ENCODE measurements around the gene ZNF519. TPM values are rescaled to one million over a fixed set of nuclear protein-coding genes. Genes with fewer than 3 reads are reported as not detected.

The ZNF519 gene
- total RNA-seq, 4 donors from 2014 or later = 20.9 to 35.1 (median 27.5) TPM

GRCh38 chr18:14124689-14125088, 7.5 kb downstream of the ZNF519 start:
- Histone ChIP-seq H3K27ac (no peak overlapping the region), H3K4me1 (no peaks in the 10 kb centered on the region), H3K4me3 (no peak overlapping the region), H3K27me3 (no peaks in the 10 kb centered on the region), H3K9me3 (no peaks in the 10 kb centered on the region), H3K36me3 (no peaks in the 10 kb centered on the region)
- DNase-seq = no peak
- intact Hi-C loops (cut with DNase I; ENCODE audit: low total_unique reads) = no loop called here
- TF ChIP-seq, protein P1, sequence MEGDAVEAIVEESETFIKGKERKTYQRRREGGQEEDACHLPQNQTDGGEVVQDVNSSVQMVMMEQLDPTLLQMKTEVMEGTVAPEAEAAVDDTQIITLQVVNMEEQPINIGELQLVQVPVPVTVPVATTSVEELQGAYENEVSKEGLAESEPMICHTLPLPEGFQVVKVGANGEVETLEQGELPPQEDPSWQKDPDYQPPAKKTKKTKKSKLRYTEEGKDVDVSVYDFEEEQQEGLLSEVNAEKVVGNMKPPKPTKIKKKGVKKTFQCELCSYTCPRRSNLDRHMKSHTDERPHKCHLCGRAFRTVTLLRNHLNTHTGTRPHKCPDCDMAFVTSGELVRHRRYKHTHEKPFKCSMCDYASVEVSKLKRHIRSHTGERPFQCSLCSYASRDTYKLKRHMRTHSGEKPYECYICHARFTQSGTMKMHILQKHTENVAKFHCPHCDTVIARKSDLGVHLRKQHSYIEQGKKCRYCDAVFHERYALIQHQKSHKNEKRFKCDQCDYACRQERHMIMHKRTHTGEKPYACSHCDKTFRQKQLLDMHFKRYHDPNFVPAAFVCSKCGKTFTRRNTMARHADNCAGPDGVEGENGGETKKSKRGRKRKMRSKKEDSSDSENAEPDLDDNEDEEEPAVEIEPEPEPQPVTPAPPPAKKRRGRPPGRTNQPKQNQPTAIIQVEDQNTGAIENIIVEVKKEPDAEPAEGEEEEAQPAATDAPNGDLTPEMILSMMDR (IDR thresholded peaks at IDR 0.05) = no peak
- no peak for TF ChIP-seq POLR2A (IDR thresholded peaks at IDR 0.05)

- TF ChIP-seq, protein P1 (IDR thresholded peaks at IDR 0.05) = no peak
- no peak for TF ChIP-seq POLR2A (IDR thresholded peaks at IDR 0.05)
- no peaks in the 10 kb centered on the region for H3K27me3 ChIP-seq
- H3K9me3 ChIP-seq = no peaks in the 10 kb centered on the region
- intact Hi-C loops (cut with DNase I; ENCODE audit: low total_unique reads) = no loop called here
- H3K4me1 ChIP-seq = no peaks in the 10 kb centered on the region
- no peaks in the 10 kb centered on the region for H3K36me3 ChIP-seq
- no peak overlapping the region for H3K27ac ChIP-seq
- no peak for DNase-seq
- no peak overlapping the region for H3K4me3 ChIP-seq
Observed at GRCh38 chr18:14122097-14122496, 10.1 kb downstream of the ZNF519 start.

DNA sequence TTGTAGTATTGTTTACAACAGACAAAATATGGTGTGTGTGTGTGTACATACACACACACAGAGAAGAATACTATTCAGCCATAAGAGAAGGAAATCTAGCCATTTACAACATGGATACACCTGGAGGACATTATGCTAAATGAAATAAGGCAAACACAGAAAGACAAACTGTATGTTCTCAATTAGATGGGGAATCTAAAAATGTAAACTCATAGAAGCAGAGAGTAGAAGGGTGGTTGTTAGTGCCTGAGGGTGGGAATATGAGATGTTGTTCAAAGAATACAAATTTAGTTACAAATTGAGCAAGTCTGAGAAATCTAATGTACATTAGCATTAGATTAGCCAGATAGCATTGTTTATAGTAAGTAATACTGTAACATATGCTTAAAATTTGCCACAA, 11.3 kb downstream of the ZNF519 start:
- H3K27ac ChIP-seq = no peak overlapping the region
- no peak for DNase-seq
- no peak for TF ChIP-seq POLR2A (IDR thresholded peaks at IDR 0.05)
- TF ChIP-seq, protein P1 (IDR thresholded peaks at IDR 0.05) = no peak
- H3K9me3 ChIP-seq = peaks cover 0 to 9% of the 10 kb centered on the region in 2 donors
- no peaks in the 10 kb centered on the region for H3K4me1 ChIP-seq
- no peaks in the 10 kb centered on the region for H3K27me3 ChIP-seq
- no peaks in the 10 kb centered on the region for H3K36me3 ChIP-seq
- no peak overlapping the region for H3K4me3 ChIP-seq
- intact Hi-C loops (cut with DNase I; ENCODE audit: low total_unique reads) = no loop called here

GRCh38 chr18:14117606-14118005, 14.6 kb downstream of the ZNF519 start:
- no peak for DNase-seq
- intact Hi-C loops (cut with DNase I; ENCODE audit: low total_unique reads) = no loop called here
- H3K27me3 ChIP-seq = no peaks in the 10 kb centered on the region
- H3K36me3 ChIP-seq = no peaks in the 10 kb centered on the region
- no peaks in the 10 kb centered on the region for H3K4me1 ChIP-seq
- peaks cover 0 to 9% of the 10 kb centered on the region in 2 donors for H3K9me3 ChIP-seq
- no peak overlapping the region for H3K27ac ChIP-seq
- TF ChIP-seq POLR2A (IDR thresholded peaks at IDR 0.05) = no peak
- TF ChIP-seq, protein P1 (IDR thresholded peaks at IDR 0.05) = no peak
- H3K4me3 ChIP-seq = no peak overlapping the region

GRCh38 chr18:14106906-14107305, 25.3 kb downstream of the ZNF519 start:
- TF ChIP-seq, protein P1 (IDR thresholded peaks at IDR 0.05) = no peak
- intact Hi-C loops (cut with DNase I; ENCODE audit: low total_unique reads) = no loop called here
- Histone ChIP-seq H3K27me3 (no peaks in the 10 kb centered on the region), H3K4me1 (no peaks in the 10 kb centered on the region), H3K4me3 (no peak overlapping the region), H3K36me3 (no peaks in the 10 kb centered on the region), H3K9me3 (peaks cover 0 to 14% of the 10 kb centered on the region in 2 donors), H3K27ac (no peak overlapping the region)
- DNase-seq = no peak
